Measurements from ENCODE around the gene RBBP8NL.

DNA sequence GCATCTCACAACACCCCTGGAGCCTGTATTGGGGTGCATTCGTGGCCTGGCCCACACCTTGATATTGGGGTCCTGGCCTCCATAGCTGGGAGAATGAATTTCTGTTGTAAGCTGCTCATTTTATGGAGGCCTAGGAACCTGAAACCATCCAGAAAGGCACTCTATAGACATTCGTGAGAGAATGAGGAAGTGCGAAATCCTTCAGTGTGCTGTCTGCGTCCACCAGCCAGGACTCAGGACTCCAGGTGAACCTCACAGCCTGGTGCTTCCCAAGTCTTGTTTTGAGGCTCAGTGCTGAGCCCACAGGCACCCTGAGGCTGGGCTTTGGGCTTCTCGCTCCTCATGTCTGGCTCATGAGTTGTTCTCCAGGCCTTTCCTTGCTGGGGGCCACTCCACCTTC lies 11.9 kb upstream of the RBBP8NL start:
- TF ChIP-seq, protein P1, sequence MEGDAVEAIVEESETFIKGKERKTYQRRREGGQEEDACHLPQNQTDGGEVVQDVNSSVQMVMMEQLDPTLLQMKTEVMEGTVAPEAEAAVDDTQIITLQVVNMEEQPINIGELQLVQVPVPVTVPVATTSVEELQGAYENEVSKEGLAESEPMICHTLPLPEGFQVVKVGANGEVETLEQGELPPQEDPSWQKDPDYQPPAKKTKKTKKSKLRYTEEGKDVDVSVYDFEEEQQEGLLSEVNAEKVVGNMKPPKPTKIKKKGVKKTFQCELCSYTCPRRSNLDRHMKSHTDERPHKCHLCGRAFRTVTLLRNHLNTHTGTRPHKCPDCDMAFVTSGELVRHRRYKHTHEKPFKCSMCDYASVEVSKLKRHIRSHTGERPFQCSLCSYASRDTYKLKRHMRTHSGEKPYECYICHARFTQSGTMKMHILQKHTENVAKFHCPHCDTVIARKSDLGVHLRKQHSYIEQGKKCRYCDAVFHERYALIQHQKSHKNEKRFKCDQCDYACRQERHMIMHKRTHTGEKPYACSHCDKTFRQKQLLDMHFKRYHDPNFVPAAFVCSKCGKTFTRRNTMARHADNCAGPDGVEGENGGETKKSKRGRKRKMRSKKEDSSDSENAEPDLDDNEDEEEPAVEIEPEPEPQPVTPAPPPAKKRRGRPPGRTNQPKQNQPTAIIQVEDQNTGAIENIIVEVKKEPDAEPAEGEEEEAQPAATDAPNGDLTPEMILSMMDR (IDR thresholded peaks at IDR 0.05) = no peak
- no peak for TF ChIP-seq IRF2 (CRISPR knock-in tag; IDR thresholded peaks at IDR 0.05; ENCODE audit: borderline replicate concordance, low read depth)
- TF ChIP-seq, protein P2, sequence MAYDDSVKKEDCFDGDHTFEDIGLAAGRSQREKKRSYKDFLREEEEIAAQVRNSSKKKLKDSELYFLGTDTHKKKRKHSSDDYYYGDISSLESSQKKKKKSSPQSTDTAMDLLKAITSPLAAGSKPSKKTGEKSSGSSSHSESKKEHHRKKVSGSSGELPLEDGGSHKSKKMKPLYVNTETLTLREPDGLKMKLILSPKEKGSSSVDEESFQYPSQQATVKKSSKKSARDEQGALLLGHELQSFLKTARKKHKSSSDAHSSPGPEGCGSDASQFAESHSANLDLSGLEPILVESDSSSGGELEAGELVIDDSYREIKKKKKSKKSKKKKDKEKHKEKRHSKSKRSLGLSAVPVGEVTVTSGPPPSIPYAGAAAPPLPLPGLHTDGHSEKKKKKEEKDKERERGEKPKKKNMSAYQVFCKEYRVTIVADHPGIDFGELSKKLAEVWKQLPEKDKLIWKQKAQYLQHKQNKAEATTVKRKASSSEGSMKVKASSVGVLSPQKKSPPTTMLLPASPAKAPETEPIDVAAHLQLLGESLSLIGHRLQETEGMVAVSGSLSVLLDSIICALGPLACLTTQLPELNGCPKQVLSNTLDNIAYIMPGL (CRISPR knock-in tag; IDR thresholded peaks at IDR 0.05) = no peak

Data from WTC11 (cell line).